ENCODE data around the gene PRKD3. TPM values are rescaled to one million over a fixed set of nuclear protein-coding genes. Genes with fewer than 3 reads are reported as not detected.

Gene PRKD3
- total and polyA plus RNA-seq, 2 of the 13 experiments (the other 11 are each of a cell fraction or from before 2014, with no cell fraction given): 11.6 to 38.4 TPM

- no peak for DNase-seq (ENCODE audit: low spot score)
- H3K4me3 ChIP-seq (replicated peaks in 1 of 3; ENCODE audit: insufficient read depth in 1 of 3, low read depth in 2 of 3, low read length in 3 of 3): no peak overlapping the region
- BruUV-seq (replicated peaks): no TSS peak
- WGBS (ENCODE audit: low lambda C conversion rate): 15% methylated on average over 2 of the region's 2 CpGs
- no peak for ATAC-seq
- peaks cover 0 to 10% of the 10 kb centered on the region in 2 experiments; a peak in 2 of 5 replicates for H3K27me3 ChIP-seq (ENCODE audit: control insufficient read depth in 1 of 2, insufficient read depth in 2 of 2, low read length in 2 of 2)
- H3K9ac ChIP-seq (ENCODE audit: insufficient read depth, low read depth, low read length): no peak overlapping the region
- POLR2A ChIA-PET: no interaction called here
- H3K36me3 ChIP-seq (replicated peaks in 1 of 2; ENCODE audit: control insufficient read depth in 1 of 2, insufficient read depth in 2 of 2, low read length in 2 of 2): no peaks in the 10 kb centered on the region
- intact Hi-C loops (cut with micrococcal nuclease; ENCODE audit: unreplicated experiment): no loop called here
- no peak for TF ChIP-seq MIER2 (CRISPR knock-in tag; IDR thresholded peaks at IDR 0.05)
- TF ChIP-seq PLRG1 (conservative IDR thresholded peaks at IDR 0.05): no peak
- TF ChIP-seq, protein P1, sequence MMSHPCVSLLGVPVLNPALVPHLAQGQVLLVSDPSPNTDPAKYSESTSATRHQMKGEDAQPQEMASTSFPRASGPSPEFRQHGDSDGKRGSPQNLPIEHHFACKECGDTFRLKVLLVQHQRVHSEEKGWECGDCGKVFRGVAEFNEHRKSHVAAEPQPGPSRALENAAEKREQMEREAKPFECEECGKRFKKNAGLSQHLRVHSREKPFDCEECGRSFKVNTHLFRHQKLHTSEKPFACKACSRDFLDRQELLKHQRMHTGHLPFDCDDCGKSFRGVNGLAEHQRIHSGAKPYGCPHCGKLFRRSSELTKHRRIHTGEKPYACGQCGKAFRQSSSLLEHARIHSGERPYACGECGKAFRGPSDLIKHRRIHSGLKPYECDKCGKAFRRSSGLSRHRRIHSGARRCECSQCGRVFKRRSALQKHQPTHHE (CRISPR knock-in tag; IDR thresholded peaks at IDR 0.05; ENCODE audit: borderline replicate concordance): no peak
- TF ChIP-seq IRF1 (CRISPR knock-in tag; IDR thresholded peaks at IDR 0.05; ENCODE audit: low read depth): no peak
- no peak for TF ChIP-seq ZFY (CRISPR knock-in tag; IDR thresholded peaks at IDR 0.05)
- no peak for TF ChIP-seq ZNF274 (CRISPR knock-in tag; IDR thresholded peaks at IDR 0.05)
- TF ChIP-seq, protein P2, sequence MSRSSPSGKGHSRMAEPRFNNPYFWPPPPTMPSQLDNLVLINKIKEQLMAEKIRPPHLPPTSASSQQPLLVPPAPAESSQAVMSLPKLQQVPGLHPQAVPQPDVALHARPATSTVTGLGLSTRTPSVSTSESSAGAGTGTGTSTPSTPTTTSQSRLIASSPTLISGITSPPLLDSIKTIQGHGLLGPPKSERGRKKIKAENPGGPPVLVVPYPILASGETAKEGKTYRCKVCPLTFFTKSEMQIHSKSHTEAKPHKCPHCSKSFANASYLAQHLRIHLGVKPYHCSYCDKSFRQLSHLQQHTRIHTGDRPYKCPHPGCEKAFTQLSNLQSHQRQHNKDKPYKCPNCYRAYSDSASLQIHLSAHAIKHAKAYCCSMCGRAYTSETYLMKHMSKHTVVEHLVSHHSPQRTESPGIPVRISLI (CRISPR knock-in tag; IDR thresholded peaks at IDR 0.05; ENCODE audit: borderline replicate concordance): no peak
- no peaks in the 10 kb centered on the region for H3K4me1 ChIP-seq (ENCODE audit: insufficient read depth, low read length)
- no peaks in the 10 kb centered on the region for H3K79me2 ChIP-seq (ENCODE audit: insufficient read depth, low read length)
- CTCF ChIA-PET (ENCODE audit: low intra/inter-chr PET ratio, low total read pairs): no interaction called here
- H3K27ac ChIP-seq (ENCODE audit: extremely low read length, insufficient read depth, low read length): no peak overlapping the region
- no peak overlapping the region for H3K4me2 ChIP-seq (ENCODE audit: low read depth, low read length)
- no peaks in the 10 kb centered on the region for H4K20me1 ChIP-seq (ENCODE audit: insufficient read depth, low read length)
- in situ Hi-C loops (cut with HindIII; ENCODE audit: extremely low pct_ligation_motif_present, low pct_unique_long_range_greater_than_20kb): no loop called here
- H3K9me3 ChIP-seq (ENCODE audit: low read length): no peaks in the 10 kb centered on the region
- FAIRE-seq: no peak
- H2AFZ ChIP-seq (ENCODE audit: low read length): no peak overlapping the region
Observed at GRCh38 chr2:37333256-37333655, 8.6 kb upstream of the PRKD3 start.
